Measurements from ENCODE around the gene ASGR1. TPM values are rescaled to one million over a fixed set of nuclear protein-coding genes. Genes with fewer than 3 reads are reported as not detected.
"Not testable (repeated sequence)": the region's sequence is repeated elsewhere in the genome, so short reads cannot be mapped to it uniquely, and the experiment has no call there.

Gene ASGR1
- polyA plus RNA-seq, 3 donors, result 5.3 to 6.7 (median 5.7) TPM

DNA sequence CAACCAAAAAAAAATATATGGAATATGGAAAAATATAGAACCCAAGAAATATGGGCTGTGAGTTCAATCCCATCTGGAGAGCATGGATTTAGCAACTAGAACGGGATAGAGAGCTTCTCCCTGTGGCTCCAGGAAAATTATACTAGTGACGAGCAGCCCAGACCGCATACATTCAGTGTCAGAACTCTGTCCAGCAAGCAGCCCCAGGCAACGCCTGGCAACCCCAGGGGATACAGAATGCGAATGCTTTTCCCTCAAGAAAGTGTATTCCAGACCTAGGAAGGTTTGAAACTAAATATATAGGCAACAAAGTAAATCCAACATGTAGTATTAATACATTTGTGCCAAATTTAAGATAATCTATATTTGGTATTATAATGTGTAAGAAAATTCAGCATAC lies 51.0 kb downstream of the ASGR1 start:
- no peak for DNase-seq (ENCODE audit: low read depth in 3 of 3, low spot score in 2 of 3)

DNA sequence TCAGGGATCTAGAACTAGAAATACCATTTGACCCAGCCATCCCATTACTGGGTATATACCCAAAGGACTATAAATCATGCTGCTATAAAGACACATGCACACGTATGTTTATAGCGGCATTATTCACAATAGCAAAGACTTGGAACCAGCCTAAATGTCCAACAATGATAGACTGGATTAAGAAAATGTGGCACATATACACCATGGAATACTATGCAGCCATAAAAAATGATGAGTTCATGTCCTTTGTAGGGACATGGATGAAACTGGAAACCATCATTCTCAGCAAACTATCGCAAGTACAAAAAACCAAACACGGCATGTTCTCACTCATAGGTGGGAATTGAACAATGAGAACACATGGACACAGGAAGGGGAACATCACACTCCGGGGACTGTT lies 51.7 kb downstream of the ASGR1 start:
- not testable (repeated sequence) for DNase-seq (ENCODE audit: low read depth in 3 of 3, low spot score in 2 of 3)

DNA sequence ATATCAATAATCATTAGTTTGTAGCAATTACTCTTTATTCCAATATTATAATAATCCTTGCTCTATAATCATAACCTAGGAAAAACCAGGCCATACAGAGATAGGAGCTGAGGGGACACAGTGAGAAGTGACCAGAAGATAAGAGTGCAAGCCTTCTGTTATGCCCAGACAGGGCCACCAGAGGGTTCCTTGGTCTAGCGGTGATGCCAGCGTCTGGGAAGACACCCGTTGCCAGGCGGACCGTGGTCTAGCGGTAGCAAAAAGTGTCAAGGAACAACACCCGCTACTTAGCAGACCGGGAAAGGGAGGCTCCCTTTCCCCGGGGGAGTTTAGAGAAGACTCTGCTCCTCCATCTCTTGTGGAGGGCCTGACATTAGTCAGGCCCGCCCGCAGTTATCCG lies 52.8 kb downstream of the ASGR1 start:
- not testable (repeated sequence) for DNase-seq (ENCODE audit: low read depth in 3 of 3, low spot score in 2 of 3)

DNA sequence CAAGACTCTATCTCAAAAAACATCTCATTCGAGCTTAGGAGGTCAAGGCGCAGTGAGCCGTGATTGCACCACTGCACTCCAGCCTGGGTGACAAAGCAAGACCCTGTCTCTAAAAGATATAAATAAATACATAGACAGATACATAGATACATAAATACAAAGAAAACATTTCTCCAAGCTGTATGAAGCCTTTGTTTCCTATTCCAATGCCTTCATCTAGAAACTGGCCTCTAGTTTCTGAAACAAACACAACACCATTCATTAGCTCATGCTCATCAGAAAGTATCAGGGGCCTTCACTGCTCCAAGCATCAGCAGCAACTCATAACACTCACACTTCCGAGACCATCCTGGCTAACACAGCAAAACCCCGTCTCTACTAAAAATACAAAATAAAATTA lies 54.2 kb downstream of the ASGR1 start:
- no peak for DNase-seq (ENCODE audit: low read depth in 3 of 3, low spot score in 2 of 3)

DNA sequence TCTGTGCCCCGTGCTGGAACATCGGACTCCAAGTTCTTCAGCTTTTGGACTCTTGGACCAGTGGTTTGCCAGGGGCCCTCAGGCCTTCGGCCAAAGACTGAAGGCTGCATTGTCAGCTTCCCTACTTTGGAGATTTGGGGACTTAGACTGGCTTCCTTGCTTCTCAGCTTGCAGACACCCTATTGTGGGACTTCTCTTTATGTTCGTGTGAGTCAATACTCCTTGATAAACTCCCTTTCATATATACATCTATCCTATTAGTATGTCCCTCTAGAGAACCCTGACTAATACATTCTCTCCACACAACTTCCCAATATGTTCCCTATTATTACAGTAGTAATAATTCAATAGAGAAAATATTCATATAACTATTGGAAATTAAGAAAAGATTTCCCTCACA lies 55.3 kb downstream of the ASGR1 start:
- DNase-seq (ENCODE audit: low read depth in 3 of 3, low spot score in 2 of 3), result no peak

Other genes with a start within 250 kb of the ASGR1 start
- 1 to 10 TPM; 1.8 to 2.8 (median 2.1) TPM for gene ALOX12, start 183.3 kb downstream of the ASGR1 start, polyA plus RNA-seq (ENCODE audit: insufficient read length in 3 of 3)
- 100 to 1,000 TPM; 162 to 188 (median 171) TPM for gene RNASEK, start 166.7 kb downstream of the ASGR1 start, polyA plus RNA-seq (ENCODE audit: insufficient read length in 3 of 3)
- 10 to 100 TPM; 25.3 to 27.7 (median 25.4) TPM for gene BCL6B, start 156.3 kb downstream of the ASGR1 start, polyA plus RNA-seq (ENCODE audit: insufficient read length in 3 of 3)
- gene SLC16A13, start 143.4 kb downstream of the ASGR1 start, polyA plus RNA-seq (ENCODE audit: insufficient read length in 3 of 3), result 1 to 10 TPM; 2.4 to 3.3 (median 2.4) TPM
- under 1 TPM; 0.29 to 0.55 (median 0.34) TPM for gene SLC16A11, start 135.3 kb downstream of the ASGR1 start, polyA plus RNA-seq (ENCODE audit: insufficient read length in 3 of 3)
- gene CLEC10A, start 99.1 kb downstream of the ASGR1 start, polyA plus RNA-seq (ENCODE audit: insufficient read length in 3 of 3), result 1 to 10 TPM; 1.2 to 1.9 (median 1.6) TPM
- gene ASGR2, start 64.5 kb downstream of the ASGR1 start, polyA plus RNA-seq (ENCODE audit: insufficient read length in 3 of 3), result 1 to 10 TPM; 1.2 to 1.5 (median 1.4) TPM
- 10 to 100 TPM; 22.5 to 25.2 (median 22.8) TPM for gene DLG4, start 40.5 kb upstream of the ASGR1 start, polyA plus RNA-seq (ENCODE audit: insufficient read length in 3 of 3)
- 100 to 1,000 TPM; 371 to 476 (median 439) TPM for gene ACADVL, start 40.6 kb upstream of the ASGR1 start, polyA plus RNA-seq (ENCODE audit: insufficient read length in 3 of 3)
- gene DVL2, start 55.1 kb upstream of the ASGR1 start, polyA plus RNA-seq (ENCODE audit: insufficient read length in 3 of 3), result 10 to 100 TPM; 44.4 to 52.4 (median 44.8) TPM
- gene PHF23, start 60.1 kb upstream of the ASGR1 start, polyA plus RNA-seq (ENCODE audit: insufficient read length in 3 of 3), result 10 to 100 TPM; 51.1 to 60.7 (median 53.7) TPM
- 100 to 1,000 TPM; 466 to 495 (median 468) TPM for gene GABARAP, start 63.1 kb upstream of the ASGR1 start, polyA plus RNA-seq (ENCODE audit: insufficient read length in 3 of 3)
- gene CTDNEP1, start 72.4 kb upstream of the ASGR1 start, polyA plus RNA-seq (ENCODE audit: insufficient read length in 3 of 3), result 100 to 1,000 TPM; 142 to 144 (median 142) TPM
- gene ELP5, start 72.8 kb upstream of the ASGR1 start, polyA plus RNA-seq (ENCODE audit: insufficient read length in 3 of 3), result 10 to 100 TPM; 48.1 to 53.1 (median 51.8) TPM
- gene CLDN7, start 83.1 kb upstream of the ASGR1 start, polyA plus RNA-seq (ENCODE audit: insufficient read length in 3 of 3), result 10 to 100 TPM; 37.3 to 47.0 (median 46.1) TPM
- gene SLC2A4, start 102.3 kb upstream of the ASGR1 start, polyA plus RNA-seq (ENCODE audit: insufficient read length in 3 of 3), result 1 to 10 TPM; 1.6 to 2.2 (median 2.0) TPM
- 1 to 10 TPM; 1.8 to 3.1 (median 2.8) TPM for gene YBX2, start 115.3 kb upstream of the ASGR1 start, polyA plus RNA-seq (ENCODE audit: insufficient read length in 3 of 3)
- 100 to 1,000 TPM; 280 to 329 (median 326) TPM for gene EIF5A, start 128.3 kb upstream of the ASGR1 start, polyA plus RNA-seq (ENCODE audit: insufficient read length in 3 of 3)
- gene GPS2, start 136.0 kb upstream of the ASGR1 start, polyA plus RNA-seq (ENCODE audit: insufficient read length in 3 of 3), result 10 to 100 TPM; 85.8 to 96.1 (median 87.8) TPM
- 10 to 100 TPM; 23.4 to 27.7 (median 24.7) TPM for gene NEURL4, start 150.0 kb upstream of the ASGR1 start, polyA plus RNA-seq (ENCODE audit: insufficient read length in 3 of 3)
- gene ACAP1, start 157.2 kb upstream of the ASGR1 start, polyA plus RNA-seq (ENCODE audit: insufficient read length in 3 of 3), result 1 to 10 TPM; 4.6 to 6.0 (median 5.7) TPM
- 10 to 100 TPM; 11.7 to 12.7 (median 11.7) TPM for gene KCTD11, start 172.8 kb upstream of the ASGR1 start, polyA plus RNA-seq (ENCODE audit: insufficient read length in 3 of 3)
- gene TMEM95, start 175.8 kb upstream of the ASGR1 start, polyA plus RNA-seq (ENCODE audit: insufficient read length in 3 of 3), result not detected
- gene TNK1, start 201.7 kb upstream of the ASGR1 start, polyA plus RNA-seq (ENCODE audit: insufficient read length in 3 of 3), result 1 to 10 TPM; 4.4 to 5.2 (median 4.8) TPM
- gene PLSCR3, start 215.2 kb upstream of the ASGR1 start, polyA plus RNA-seq (ENCODE audit: insufficient read length in 3 of 3), result 10 to 100 TPM; 24.3 to 30.9 (median 28.6) TPM
- 10 to 100 TPM; 82.4 to 93.2 (median 86.5) TPM for gene TMEM256, start 224.7 kb upstream of the ASGR1 start, polyA plus RNA-seq (ENCODE audit: insufficient read length in 3 of 3)
- gene NLGN2, start 228.5 kb upstream of the ASGR1 start, polyA plus RNA-seq (ENCODE audit: insufficient read length in 3 of 3), result 10 to 100 TPM; 16.8 to 18.6 (median 18.2) TPM
- gene SPEM1, start 241.0 kb upstream of the ASGR1 start, polyA plus RNA-seq (ENCODE audit: insufficient read length in 3 of 3), result not detected
- not detected for gene SPEM2, start 246.2 kb upstream of the ASGR1 start, polyA plus RNA-seq (ENCODE audit: insufficient read length in 3 of 3)
- not detected for gene SPEM3, start 249.5 kb upstream of the ASGR1 start, polyA plus RNA-seq (ENCODE audit: insufficient read length in 3 of 3)